Neural progenitor cell (in vitro differentiated cells): ENCODE results near the gene TRPM3. TPM values are rescaled to one million over a fixed set of nuclear protein-coding genes. Genes with fewer than 3 reads are reported as not detected.

Experiments used
- DNase-seq: peaks from one replicate; pipeline ENCODE4 v3.0.0-alpha.2; 2016; ENCODE audit warnings: low spot score
- H2AFZ ChIP-seq: fragments of 200-600 bp; sonication (generic); replicated peaks from 2 replicates; pipeline ENCODE4 v1.6.1; 2016; ENCODE audit warnings: antibody characterized with exemption
- H3F3A ChIP-seq: fragments of 200-600 bp; sonication (generic); 2 replicates; pipeline ENCODE4 v1.6.1; 2016; ENCODE audit warnings: antibody characterized with exemption, low read depth
- H3K27ac ChIP-seq: fragments of 200-600 bp; sonication (generic); 2 replicates; pipeline ENCODE4 v1.5.1; 2016; ENCODE audit warnings: mild to moderate bottlenecking
- H3K27me3 ChIP-seq: fragments of 200-600 bp; sonication (generic); 2 replicates; pipeline ENCODE4 v1.6.1; 2016; ENCODE audit warnings: mild to moderate bottlenecking, moderate library complexity
- H3K36me3 ChIP-seq: fragments of 200-600 bp; sonication (generic); 2 replicates; pipeline ENCODE4 v1.5.1; 2016
- H3K4me1 ChIP-seq: fragments of 200-600 bp; sonication (generic); 2 replicates; pipeline ENCODE4 v1.6.1; 2016; ENCODE audit warnings: mixed run types
- H3K4me2 ChIP-seq: fragments of 200-600 bp; sonication (generic); 2 replicates; pipeline ENCODE4 v1.6.1; 2016
- H3K4me3 ChIP-seq: fragments of 200-600 bp; sonication (generic); 2 replicates; pipeline ENCODE4 v1.5.1; 2016
- H3K79me2 ChIP-seq: fragments of 200-600 bp; sonication (generic); 2 replicates; pipeline ENCODE4 v1.6.1; 2016; ENCODE audit warnings: low read depth
- H3K9ac ChIP-seq: fragments of 200-600 bp; sonication (generic); 2 replicates; pipeline ENCODE4 v1.6.1; 2016
- H3K9me3 ChIP-seq: fragments of 200-600 bp; sonication (generic); 2 replicates; pipeline ENCODE4 v1.5.1; 2016; ENCODE audit warnings: low read depth
- H4K20me1 ChIP-seq: fragments of 200-600 bp; sonication (generic); 2 replicates; pipeline ENCODE4 v1.6.1; 2016; ENCODE audit warnings: low read depth
- H3K27ac Mint-ChIP-seq: 3 replicates; pipeline ENCODE4 v1.8.0; 2021; ENCODE audit warnings: mixed read lengths
- H3K27me3 Mint-ChIP-seq: 2 replicates; pipeline ENCODE4 v1.8.0; 2022; ENCODE audit warnings: low read depth, mild to moderate bottlenecking, inconsistent platforms, moderate library complexity, mixed read lengths; ENCODE audit not compliant: insufficient read depth
- H3K36me3 Mint-ChIP-seq: 3 replicates; pipeline ENCODE4 v1.8.0; 2021; ENCODE audit warnings: mixed read lengths
- H3K4me1 Mint-ChIP-seq: 3 replicates; pipeline ENCODE4 v1.8.0; 2021; ENCODE audit warnings: mixed read lengths
- H3K4me3 Mint-ChIP-seq: 3 replicates; pipeline ENCODE4 v1.8.0; 2021; ENCODE audit warnings: mild to moderate bottlenecking, moderate library complexity, mixed read lengths
- H3K9me3 Mint-ChIP-seq: 3 replicates; pipeline ENCODE4 v1.8.0; 2020; ENCODE audit warnings: mixed read lengths
- CTCF ChIP-seq: fragments of 200-600 bp; sonication (generic); IDR thresholded peaks from 2 replicates; pipeline ENCODE4 v1.5.1; 2017; ENCODE audit warnings: antibody characterized with exemption, mild to moderate bottlenecking
- EZH2 ChIP-seq: fragments of 200-600 bp; sonication (generic); IDR thresholded peaks from 2 replicates; pipeline ENCODE4 v1.6.1; 2017; ENCODE audit warnings: antibody characterized with exemption, mild to moderate bottlenecking, moderate library complexity
- EZH2phosphoT487 ChIP-seq: fragments of 200-600 bp; sonication (generic); IDR thresholded peaks from 2 replicates; pipeline ENCODE4 v1.6.1; 2017; ENCODE audit warnings: antibody characterized with exemption
- total RNA-seq: library from RNA; depleted of rRNA; stranded (reverse); fragments of >200 nt; gene quantifications from 2 replicates; pipeline ENCODE4 v1.2.3, GENCODE V29; 2015; ENCODE audit warnings: low replicate concordance

The TRPM3 gene
- total RNA-seq, 1 donor from 2014 or later, result 37.2 TPM

- Histone ChIP-seq H4K20me1 (no peaks in the 10 kb centered on the region), H3F3A (no peaks in the 10 kb centered on the region), H3K79me2 (no peaks in the 10 kb centered on the region), H3K9ac (no peak overlapping the region), H3K4me3 (no peak overlapping the region), H3K4me1 (peaks cover 6% of the 10 kb centered on the region), H2AFZ (no peak overlapping the region), H3K9me3 (no peaks in the 10 kb centered on the region), H3K27me3 (no peaks in the 10 kb centered on the region), H3K4me2 (no peak overlapping the region), H3K27ac (no peak overlapping the region), H3K36me3 (no peaks in the 10 kb centered on the region)
- H3K9me3 Mint-ChIP-seq, result no peaks in the 10 kb centered on the region
- H3K36me3 Mint-ChIP-seq, result no peaks in the 10 kb centered on the region
- DNase-seq, result no peak
- peaks cover 8% of the 10 kb centered on the region for H3K27me3 Mint-ChIP-seq
- no peak overlapping the region for H3K4me3 Mint-ChIP-seq
- TF ChIP-seq EZH2 (no peak), CTCF (no peak), EZH2phosphoT487 (no peak)
- no peak overlapping the region for H3K27ac Mint-ChIP-seq
- peaks cover 6% of the 10 kb centered on the region for H3K4me1 Mint-ChIP-seq
Observed at GRCh38 chr9:70494221-70494620, 627.2 kb downstream of the TRPM3 start.

GRCh38 chr9:70493029-70493428 is 628.4 kb downstream of the TRPM3 start:
- H3K4me2 ChIP-seq, result no peak overlapping the region
- no peaks in the 10 kb centered on the region for H3K27me3 ChIP-seq
- TF ChIP-seq CTCF, result no peak
- no peak for TF ChIP-seq EZH2phosphoT487
- TF ChIP-seq EZH2, result no peak
- no peak overlapping the region for H2AFZ ChIP-seq
- H3K4me1 ChIP-seq, result peaks cover 6% of the 10 kb centered on the region
- Mint-ChIP-seq H3K27ac (no peak overlapping the region), H3K36me3 (no peaks in the 10 kb centered on the region), H3K27me3 (peaks cover 8% of the 10 kb centered on the region), H3K4me1 (peaks cover 6% of the 10 kb centered on the region), H3K4me3 (no peak overlapping the region), H3K9me3 (no peaks in the 10 kb centered on the region)
- H4K20me1 ChIP-seq, result no peaks in the 10 kb centered on the region
- no peak overlapping the region for H3K4me3 ChIP-seq
- H3F3A ChIP-seq, result no peaks in the 10 kb centered on the region
- no peak for DNase-seq
- H3K27ac ChIP-seq, result no peak overlapping the region
- H3K9ac ChIP-seq, result no peak overlapping the region
- no peaks in the 10 kb centered on the region for H3K9me3 ChIP-seq
- H3K79me2 ChIP-seq, result no peaks in the 10 kb centered on the region
- H3K36me3 ChIP-seq, result no peaks in the 10 kb centered on the region

GRCh38 chr9:70492319-70492777 is 629.1 kb downstream of the TRPM3 start:
- no peaks in the 10 kb centered on the region for H3K9me3 Mint-ChIP-seq
- no peaks in the 10 kb centered on the region for H3K36me3 Mint-ChIP-seq
- Histone ChIP-seq H3K36me3 (no peaks in the 10 kb centered on the region), H3K9me3 (no peaks in the 10 kb centered on the region), H4K20me1 (no peaks in the 10 kb centered on the region), H3F3A (no peaks in the 10 kb centered on the region), H3K27ac (no peak overlapping the region), H2AFZ (peak overlapping the region; percentile 48), H3K9ac (no peak overlapping the region), H3K4me1 (peaks cover 6% of the 10 kb centered on the region), H3K4me3 (no peak overlapping the region), H3K27me3 (no peaks in the 10 kb centered on the region), H3K79me2 (no peaks in the 10 kb centered on the region), H3K4me2 (no peak overlapping the region)
- peaks cover 6% of the 10 kb centered on the region for H3K4me1 Mint-ChIP-seq
- DNase-seq, result no peak
- no peak for TF ChIP-seq EZH2
- TF ChIP-seq CTCF, result no peak
- TF ChIP-seq EZH2phosphoT487, result no peak
- H3K27ac Mint-ChIP-seq, result peak overlapping the region; percentile 5
- no peak overlapping the region for H3K4me3 Mint-ChIP-seq
- peaks cover 8% of the 10 kb centered on the region for H3K27me3 Mint-ChIP-seq
